GM19455 (cell line): Measurements from ENCODE around the gene RHOBTB3.
A peak's percentile ranks its signal among the peaks of the same experiment; 100 is the strongest.

Source experiments
- ATAC-seq: cut with Tn5 transposase; IDR thresholded peaks from one replicate; pipeline ENCODE4 v1.9.1; 2021; ENCODE audit not compliant: unreplicated experiment

The RHOBTB3 gene

GRCh38 chr5:95762652-95763041, 31.5 kb downstream of the RHOBTB3 start:
- no peak for ATAC-seq

GRCh38 chr5:95763941-95764340, 32.8 kb downstream of the RHOBTB3 start:
- no peak for ATAC-seq

- ATAC-seq: no peak
Observed at GRCh38 chr5:95768731-95769130, 37.6 kb downstream of the RHOBTB3 start.

- ATAC-seq: no peak
Observed at GRCh38 chr5:95770830-95771708, 39.9 kb downstream of the RHOBTB3 start.

- ATAC-seq: no peak
Observed at GRCh38 chr5:95771892-95772291, 40.8 kb downstream of the RHOBTB3 start.

GRCh38 chr5:95773335-95774059, 42.4 kb downstream of the RHOBTB3 start:
- no peak for ATAC-seq

- ATAC-seq: no peak
Observed at GRCh38 chr5:95777441-95777840, 46.3 kb downstream of the RHOBTB3 start.

GRCh38 chr5:95778713-95779436, 47.7 kb downstream of the RHOBTB3 start:
- ATAC-seq: no peak

- no peak for ATAC-seq
Observed at GRCh38 chr5:95779611-95780010, 48.5 kb downstream of the RHOBTB3 start.

GRCh38 chr5:95780597-95780996, 49.5 kb downstream of the RHOBTB3 start:
- ATAC-seq: no peak

GRCh38 chr5:95781101-95781583, 50.0 kb downstream of the RHOBTB3 start:
- ATAC-seq: peak; percentile 98

GRCh38 chr5:95782181-95782580, 51.0 kb downstream of the RHOBTB3 start:
- no peak for ATAC-seq

- ATAC-seq: no peak
Observed at GRCh38 chr5:95783661-95784060, 52.5 kb downstream of the RHOBTB3 start.

GRCh38 chr5:95784514-95785302, 53.6 kb downstream of the RHOBTB3 start:
- no peak for ATAC-seq

GRCh38 chr5:95786821-95787418, 55.8 kb downstream of the RHOBTB3 start:
- no peak for ATAC-seq

GRCh38 chr5:95788493-95788892, 57.4 kb downstream of the RHOBTB3 start:
- ATAC-seq: no peak

GRCh38 chr5:95791751-95792150, 60.6 kb downstream of the RHOBTB3 start:
- no peak for ATAC-seq

- ATAC-seq: no peak
Observed at GRCh38 chr5:95794070-95794516, 63.0 kb downstream of the RHOBTB3 start.

GRCh38 chr5:95797301-95797700, 66.2 kb downstream of the RHOBTB3 start:
- ATAC-seq: no peak

- ATAC-seq: no peak
Observed at GRCh38 chr5:95798048-95798447, 66.9 kb downstream of the RHOBTB3 start.
